ENCODE results near the gene LOXL3.

The LOXL3 gene

GRCh38 chr2:74482801-74483674 lies 70.7 kb downstream of the LOXL3 start, which contains the start of the genes CCDC142 and TTC31:
Gene CCDC142 (minus strand): TSS chr2:74482998. CDS start chr2:74482837, 161 bp downstream.
Gene TTC31 (plus strand): TSS chr2:74483081. CDS start chr2:74483096, 15 bp downstream.
- DNase-seq (ENCODE audit: low spot score) (peak; percentile 92), ATAC-seq (ENCODE audit: low read depth) (peak; percentile 93)
- H3K4me1 ChIP-seq (ENCODE audit: insufficient read depth, poor library complexity, severe bottlenecking), result peaks cover 1% of the 10 kb centered on the region
- H3K36me3 ChIP-seq (ENCODE audit: low read depth), result peaks cover 40% of the 10 kb centered on the region
- H3K4me3 ChIP-seq (ENCODE audit: severe bottlenecking), result peak within 1 kb of the TSS; percentile 67
- peak; percentile 97 for TF ChIP-seq CTCF (IDR thresholded peaks at IDR 0.05; ENCODE audit: poor library complexity, severe bottlenecking)
- H3K27ac ChIP-seq (ENCODE audit: poor library complexity, severe bottlenecking), result peak within 1 kb of the TSS; percentile 54
- no peaks in the 10 kb centered on the region for H3K27me3 ChIP-seq (ENCODE audit: insufficient read depth, poor library complexity, severe bottlenecking)
- H3K9me3 ChIP-seq (ENCODE audit: severe bottlenecking), result no peaks in the 10 kb centered on the region
